Upper lobe of left lung (tissue), 6 donors: Measurements from ENCODE around the gene RTEL1. TPM values are rescaled to one million over a fixed set of nuclear protein-coding genes. Genes with fewer than 3 reads are reported as not detected.

Experiments
- ATAC-seq, 2 donors: fragments of 200-7000 bp; cut with Tn5 transposase; one replicate each; pipeline ENCODE4 v1.9.1; 2022; ENCODE audit warnings: mild to moderate bottlenecking in 2 of 2, moderate library complexity in 2 of 2; ENCODE audit not compliant: low FRiP score in 2 of 2
- DNase-seq, 2 donors: peaks; one replicate each; pipeline ENCODE4 v3.0.0-alpha.2; 2019 to 2020
- H3K27ac ChIP-seq, 4 donors: fragments of 200-600 bp; sonication (generic); one replicate each; pipeline ENCODE4 v1.5.1; 2016 to 2019
- H3K27me3 ChIP-seq, 4 donors: fragments of 200-600 bp; sonication (generic); one replicate each; pipeline ENCODE4 v1.5.1; 2017 to 2019
- H3K36me3 ChIP-seq, 4 donors: fragments of 200-600 bp; sonication (generic); one replicate each; pipeline ENCODE4 v1.5.1; 2016 to 2019
- H3K4me1 ChIP-seq, 4 donors: fragments of 200-600 bp; sonication (generic); one replicate each; pipeline ENCODE4 v1.5.1; 2018 to 2019
- H3K4me3 ChIP-seq, 4 donors: fragments of 200-600 bp; sonication (generic); one replicate each; pipeline ENCODE4 v1.5.1; 2017 to 2019; ENCODE audit warnings: mild to moderate bottlenecking in 2 of 4, moderate library complexity in 1 of 4
- H3K9me3 ChIP-seq, 4 donors: fragments of 200-600 bp; sonication (generic); one replicate each; pipeline ENCODE4 v1.5.1; 2018 to 2019
- CTCF ChIP-seq, 6 experiments: fragments of 450-650 bp in 4 of 6; fragments of 200-600 bp in 2 of 6; sonication (generic) in 2 of 6; IDR thresholded peaks; one replicate each; pipeline ENCODE4 v1.5.1; 2016 to 2019; ENCODE audit warnings: antibody characterized with exemption in 6 of 6
- EP300 ChIP-seq, 4 donors: sonication (generic); formaldehyde crosslinking; IDR thresholded peaks; one replicate each; pipeline ENCODE4 v1.5.1; 2017; ENCODE audit warnings: antibody characterized with exemption in 4 of 4, control low read depth in 2 of 4
- POLR2A ChIP-seq, 4 donors: fragments of 450-650 bp; IDR thresholded peaks; one replicate each; pipeline ENCODE4 v1.5.1; 2016 to 2017; ENCODE audit warnings: antibody characterized with exemption in 4 of 4, mild to moderate bottlenecking in 2 of 4
- POLR2AphosphoS5 ChIP-seq, 2 donors: sonication (generic); formaldehyde crosslinking; IDR thresholded peaks; one replicate each; pipeline ENCODE4 v1.5.1; 2017; ENCODE audit warnings: antibody characterized with exemption in 2 of 2
- WGBS, 2 donors: methylation state at CpG; one replicate each; pipeline ENCODE4 v1.1.5; 2017 to 2018; 5-methylcytosine and 5-hydroxymethylcytosine counted together
- total RNA-seq, 6 donors: library from RNA; depleted of rRNA in 4 of 6; stranded (reverse); fragments of >200 nt in 4 of 6; gene quantifications; one replicate each; pipeline versions ENCODE4 v1.1.0 to v1.2.1, GENCODE V29; 2016 to 2021
- donor health status: DM: no; HTN: no; CAD: no; lungs with moderate emphysema.
- donor health status: DM: no; HTN: yes; CAD: no; lungs with severe emphysema.

Gene RTEL1
- total RNA-seq, 6 donors from 2014 or later = 8.6 to 73.3 (median 32.5) TPM

GRCh38 chr20:63739130-63740069 lies 81.3 kb downstream of the RTEL1 start, which contains the start of gene SLC2A4RG:
SLC2A4RG (plus strand) TSS chr20:63739776; CDS start chr20:63739913, 137 bp downstream.
- peak in 1 of 6 experiments; percentile 13 for TF ChIP-seq CTCF (IDR thresholded peaks at IDR 0.05)
- peak in 1 of 4 donors; percentile 26 for TF ChIP-seq POLR2A (IDR thresholded peaks at IDR 0.05)
- TF ChIP-seq EP300 (IDR thresholded peaks at IDR 0.05) = no peak
- peaks cover 7 to 50% (median 39%) of the 10 kb centered on the region in 4 donors for H3K36me3 ChIP-seq
- peak; percentile 83 to 97 for DNase-seq
- ATAC-seq = peak; percentile 56 to 85
- no peaks in the 10 kb centered on the region for H3K27me3 ChIP-seq
- H3K4me3 ChIP-seq = peak within 1 kb of the TSS; percentile 70 to 87 (median 83)
- no peaks in the 10 kb centered on the region for H3K9me3 ChIP-seq
- H3K27ac ChIP-seq = peak within 1 kb of the TSS; percentile 84 to 90 (median 86)
- peaks cover 38 to 57% (median 42%) of the 10 kb centered on the region in 4 donors for H3K4me1 ChIP-seq
- 1% methylated on average over 61 of the region's 136 CpGs; no CpG with 5 or more reads in 1 of the 2 donors for WGBS, 2 donors

- DNase-seq = peak; percentile 44 to 94
- Histone ChIP-seq H3K9me3 (no peaks in the 10 kb centered on the region), H3K27me3 (no peaks in the 10 kb centered on the region), H3K4me3 (peak overlapping the region; percentile 66 to 87 (median 83)), H3K36me3 (peaks cover 7 to 47% (median 35%) of the 10 kb centered on the region in 4 donors), H3K27ac (peak overlapping the region; percentile 84 to 90 (median 84)), H3K4me1 (peaks cover 38 to 57% (median 42%) of the 10 kb centered on the region in 4 donors)
- peak in 1 of 2 donors; percentile 44 for ATAC-seq
- TF ChIP-seq POLR2A (IDR thresholded peaks at IDR 0.05) = no peak
- TF ChIP-seq CTCF (IDR thresholded peaks at IDR 0.05) = no peak
- WGBS, 2 donors = 0% methylated on average over 8 of the region's 80 CpGs; no CpG with 5 or more reads in 1 of the 2 donors
Observed at GRCh38 chr20:63740070-63740626, 82.0 kb downstream of the RTEL1 start.

GRCh38 chr20:63740627-63741353 lies 82.7 kb downstream of the RTEL1 start:
- DNase-seq (peak; percentile 94 to 98), ATAC-seq (peak; percentile 82 to 88)
- H3K27ac ChIP-seq = peak overlapping the region; percentile 84 to 90 (median 84)
- 2 to 15% methylated on average over 10 to 22 of the region's 29 CpGs for whole genome bisulfite sequencing, 2 donors
- TF ChIP-seq POLR2AphosphoS5 (IDR thresholded peaks at IDR 0.05) (peak; percentile 41 to 72), EP300 (IDR thresholded peaks at IDR 0.05) (no peak), POLR2A (IDR thresholded peaks at IDR 0.05) (peak in 2 of 4 donors; percentile 45 to 59), CTCF (IDR thresholded peaks at IDR 0.05) (peak in 4 of 6 experiments; percentile 25 to 50 (median 32))
- H3K36me3 ChIP-seq = peaks cover 7 to 47% (median 30%) of the 10 kb centered on the region in 4 donors
- peaks cover 38 to 53% (median 42%) of the 10 kb centered on the region in 4 donors for H3K4me1 ChIP-seq
- H3K9me3 ChIP-seq = no peaks in the 10 kb centered on the region
- peak overlapping the region; percentile 66 to 87 (median 83) for H3K4me3 ChIP-seq
- no peaks in the 10 kb centered on the region for H3K27me3 ChIP-seq

GRCh38 chr20:63741354-63741675 lies 83.2 kb downstream of the RTEL1 start:
- ATAC-seq (no peak), DNase-seq (no peak)
- no peaks in the 10 kb centered on the region for H3K9me3 ChIP-seq
- H3K27me3 ChIP-seq = no peaks in the 10 kb centered on the region
- peaks cover 38 to 49% (median 42%) of the 10 kb centered on the region in 4 donors for H3K4me1 ChIP-seq
- TF ChIP-seq CTCF (IDR thresholded peaks at IDR 0.05) (no peak), POLR2AphosphoS5 (IDR thresholded peaks at IDR 0.05) (no peak), EP300 (IDR thresholded peaks at IDR 0.05) (no peak), POLR2A (IDR thresholded peaks at IDR 0.05) (no peak)
- WGBS, 2 donors = 32% methylated on average over 6 of the region's 6 CpGs; no CpG with 5 or more reads in 1 of the 2 donors
- H3K27ac ChIP-seq = peak overlapping the region; percentile 84 to 90 (median 84)
- peak overlapping the region in 3 of 4 donors; percentile 66 to 87 (median 85) for H3K4me3 ChIP-seq
- peaks cover 7 to 47% (median 28%) of the 10 kb centered on the region in 4 donors for H3K36me3 ChIP-seq
